OCI-LY7 (cell line): Measurements from ENCODE around the gene IFFO2. TPM values are rescaled to one million over a fixed set of nuclear protein-coding genes. Genes with fewer than 3 reads are reported as not detected.

Experiments used
- BruUV-seq: library from RNA; stranded (reverse); fragments of 400-500 nt; replicated peaks from 2 replicates; lab custom pipeline; 2021; lab: Mats Ljungman, UMichigan
- CTCF ChIA-PET: fragments of 300-600 bp; sonication (Branson Sonifier 250); formaldehyde crosslinking; loops from one replicate; lab custom pipeline; 2022; ENCODE audit warnings: antibody characterized with exemption; ENCODE audit not compliant: unreplicated experiment; lab: Charles Lee
- POLR2A ChIA-PET: fragments of 300-600 bp; sonication (Branson Sonifier 250); formaldehyde crosslinking; loops from one replicate; lab custom pipeline; 2022; ENCODE audit warnings: antibody characterized with exemption; lab: Charles Lee
- DNase-seq: peaks from one replicate; pipeline ENCODE4 v3.0.0-alpha.2; 2015; ENCODE audit warnings: low spot score
- H2AFZ ChIP-seq: fragments of 200-600 bp; sonication (generic), shearing (Covaris generic); 2 replicates; pipeline ENCODE4 v1.6.1; 2014; ENCODE audit warnings: mild to moderate bottlenecking, antibody characterized with exemption, low read length, moderate library complexity
- H3K27ac ChIP-seq: fragments of 200-600 bp; sonication (generic); 2 replicates; pipeline ENCODE4 v1.5.1; 2014; ENCODE audit warnings: mixed run types, low read depth, mild to moderate bottlenecking, moderate library complexity, low read length, inconsistent platforms; ENCODE audit not compliant: poor library complexity, severe bottlenecking
- H3K36me3 ChIP-seq: fragments of 200-600 bp; sonication (generic); 2 replicates; pipeline ENCODE4 v1.6.1; 2014; ENCODE audit warnings: mild to moderate bottlenecking, antibody characterized with exemption, low read length, moderate library complexity, mixed read lengths; ENCODE audit not compliant: insufficient read depth
- H3K4me1 ChIP-seq: fragments of 200-600 bp; sonication (generic); 2 replicates; pipeline ENCODE4 v1.5.1; 2014; ENCODE audit warnings: mild to moderate bottlenecking, low read length; ENCODE audit not compliant: insufficient read depth, poor library complexity, severe bottlenecking
- H3K4me2 ChIP-seq: fragments of 200-600 bp; sonication (generic); 2 replicates; pipeline ENCODE4 v1.6.1; 2014; ENCODE audit warnings: mild to moderate bottlenecking, low read length
- H3K4me3 ChIP-seq: fragments of 200-600 bp; sonication (generic); 2 replicates; pipeline ENCODE4 v1.5.1; 2014; ENCODE audit warnings: mild to moderate bottlenecking, low read depth, low read length; ENCODE audit not compliant: poor library complexity, severe bottlenecking
- H3K79me2 ChIP-seq: fragments of 200-600 bp; sonication (generic); 2 replicates; pipeline ENCODE4 v1.6.1; 2016; ENCODE audit warnings: low read depth, mild to moderate bottlenecking, low read length, moderate library complexity, mixed read lengths; ENCODE audit not compliant: insufficient read depth
- H3K9me2 ChIP-seq: fragments of 200-600 bp; sonication (generic); 2 replicates; pipeline ENCODE4 v1.6.1; 2016; ENCODE audit warnings: mild to moderate bottlenecking, low read length, mixed read lengths; ENCODE audit not compliant: insufficient read depth
- H3K9me3 ChIP-seq: fragments of 200-600 bp; sonication (generic); 2 replicates; pipeline ENCODE4 v1.6.1; 2014; ENCODE audit warnings: mild to moderate bottlenecking, mixed run types, low read length, mixed read lengths
- H4K20me1 ChIP-seq: fragments of 200-600 bp; sonication (generic); 2 replicates; pipeline ENCODE4 v1.6.1; 2014; ENCODE audit warnings: mild to moderate bottlenecking, antibody characterized with exemption, low read length, moderate library complexity, mixed read lengths; ENCODE audit not compliant: insufficient read depth
- EZH2phosphoT487 ChIP-seq: fragments of 200-600 bp; sonication (generic); IDR thresholded peaks from 2 replicates; pipeline ENCODE4 v1.6.1; 2018; ENCODE audit warnings: low read depth, borderline replicate concordance, mild to moderate bottlenecking, mixed run types, antibody characterized with exemption, low read length, moderate library complexity, mixed read lengths
- intact Hi-C: fragments of 100-400 bp; cut with micrococcal nuclease; formaldehyde crosslinking; loops from one replicate; pipeline ENCODE4 v1.10.0; 2022; ENCODE audit not compliant: unreplicated experiment
- total RNA-seq, 2 experiments: library from RNA; depleted of rRNA in 1 of 2; stranded (reverse); fragments of >200 nt in 1 of 2; shearing (Covaris generic) in 1 of 2; gene quantifications; 2 replicates each; pipeline ENCODE4 v1.2.3, GENCODE V29; 2014 to 2022
- TF ChIP-seq, protein P1 (sequence below): fragments of 200-600 bp; sonication (generic); conservative IDR thresholded peaks from 2 replicates; pipeline ENCODE4 v1.5.1; 2014; ENCODE audit warnings: mild to moderate bottlenecking, antibody characterized with exemption, low read length, moderate library complexity, mixed read lengths

IFFO2 gene
- total RNA-seq, 2 experiments from 2014 or later, result 0.06 to 0.44 TPM

DNA sequence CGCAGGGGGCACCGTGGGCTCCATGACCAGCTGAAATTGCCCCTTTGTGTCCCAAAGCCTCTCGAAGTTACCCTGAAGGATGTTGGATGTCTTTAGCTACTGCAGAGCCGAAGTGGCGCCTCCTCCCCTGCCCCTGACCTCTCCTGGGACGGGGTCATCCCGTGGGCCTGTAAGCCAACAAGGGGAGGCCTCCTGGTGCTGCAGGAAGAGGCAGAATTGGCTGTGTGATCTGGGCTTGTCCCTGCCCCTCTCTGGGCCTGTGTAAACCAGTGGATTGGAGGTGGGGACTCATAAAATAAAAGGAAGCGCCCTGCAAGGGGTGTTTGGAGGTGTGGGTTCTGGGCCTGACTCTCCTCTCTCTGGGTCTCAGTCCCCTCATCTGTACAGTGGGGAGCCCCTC is 94.9 kb downstream of the IFFO2 start:
- Histone ChIP-seq H3K9me3 (no peaks in the 10 kb centered on the region), H3K36me3 (no peaks in the 10 kb centered on the region), H3K27ac (no peak overlapping the region), H3K79me2 (no peaks in the 10 kb centered on the region), H3K4me2 (no peak overlapping the region), H3K4me1 (no peaks in the 10 kb centered on the region), H4K20me1 (no peaks in the 10 kb centered on the region), H3K4me3 (no peak overlapping the region), H3K9me2 (no peaks in the 10 kb centered on the region), H2AFZ (no peak overlapping the region)
- intact Hi-C loops, result no loop called here
- DNase-seq, result no peak
- no TSS peak for BruUV-seq
- POLR2A ChIA-PET, result no interaction called here
- CTCF ChIA-PET, result no interaction called here
- no peak for TF ChIP-seq EZH2phosphoT487
- TF ChIP-seq, protein P1, sequence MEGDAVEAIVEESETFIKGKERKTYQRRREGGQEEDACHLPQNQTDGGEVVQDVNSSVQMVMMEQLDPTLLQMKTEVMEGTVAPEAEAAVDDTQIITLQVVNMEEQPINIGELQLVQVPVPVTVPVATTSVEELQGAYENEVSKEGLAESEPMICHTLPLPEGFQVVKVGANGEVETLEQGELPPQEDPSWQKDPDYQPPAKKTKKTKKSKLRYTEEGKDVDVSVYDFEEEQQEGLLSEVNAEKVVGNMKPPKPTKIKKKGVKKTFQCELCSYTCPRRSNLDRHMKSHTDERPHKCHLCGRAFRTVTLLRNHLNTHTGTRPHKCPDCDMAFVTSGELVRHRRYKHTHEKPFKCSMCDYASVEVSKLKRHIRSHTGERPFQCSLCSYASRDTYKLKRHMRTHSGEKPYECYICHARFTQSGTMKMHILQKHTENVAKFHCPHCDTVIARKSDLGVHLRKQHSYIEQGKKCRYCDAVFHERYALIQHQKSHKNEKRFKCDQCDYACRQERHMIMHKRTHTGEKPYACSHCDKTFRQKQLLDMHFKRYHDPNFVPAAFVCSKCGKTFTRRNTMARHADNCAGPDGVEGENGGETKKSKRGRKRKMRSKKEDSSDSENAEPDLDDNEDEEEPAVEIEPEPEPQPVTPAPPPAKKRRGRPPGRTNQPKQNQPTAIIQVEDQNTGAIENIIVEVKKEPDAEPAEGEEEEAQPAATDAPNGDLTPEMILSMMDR, result no peak

DNA sequence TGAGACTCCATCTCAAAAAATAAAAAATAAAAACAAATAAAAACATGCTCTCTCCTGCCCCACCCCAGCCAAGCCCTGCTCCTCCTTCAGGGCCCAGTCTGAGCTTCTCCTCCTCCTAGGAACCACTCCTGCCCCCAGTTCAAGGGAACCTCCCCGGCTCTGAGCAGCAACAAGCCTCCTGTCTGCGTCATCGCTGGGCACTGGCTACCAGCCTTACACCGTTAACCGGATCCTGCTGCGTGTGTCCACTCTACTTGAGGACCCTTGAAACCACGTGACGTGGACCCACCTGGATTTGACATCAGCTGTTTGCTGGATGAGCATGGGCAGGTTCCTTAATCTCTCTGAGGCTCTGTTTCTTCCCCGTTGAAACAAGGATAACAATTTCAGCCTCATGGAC is 95.4 kb downstream of the IFFO2 start:
- TF ChIP-seq EZH2phosphoT487, result no peak
- TF ChIP-seq, protein P1, result no peak
- no peak overlapping the region for H3K4me2 ChIP-seq
- DNase-seq, result no peak
- intact Hi-C loops, result no loop called here
- H3K27ac ChIP-seq, result no peak overlapping the region
- ChIA-PET CTCF (no interaction called here), POLR2A (no interaction called here)
- no peaks in the 10 kb centered on the region for H3K79me2 ChIP-seq
- H3K36me3 ChIP-seq, result no peaks in the 10 kb centered on the region
- H2AFZ ChIP-seq, result no peak overlapping the region
- H3K4me3 ChIP-seq, result no peak overlapping the region
- H3K9me3 ChIP-seq, result no peaks in the 10 kb centered on the region
- H3K9me2 ChIP-seq, result no peaks in the 10 kb centered on the region
- no peaks in the 10 kb centered on the region for H4K20me1 ChIP-seq
- no TSS peak for BruUV-seq
- no peaks in the 10 kb centered on the region for H3K4me1 ChIP-seq

DNA sequence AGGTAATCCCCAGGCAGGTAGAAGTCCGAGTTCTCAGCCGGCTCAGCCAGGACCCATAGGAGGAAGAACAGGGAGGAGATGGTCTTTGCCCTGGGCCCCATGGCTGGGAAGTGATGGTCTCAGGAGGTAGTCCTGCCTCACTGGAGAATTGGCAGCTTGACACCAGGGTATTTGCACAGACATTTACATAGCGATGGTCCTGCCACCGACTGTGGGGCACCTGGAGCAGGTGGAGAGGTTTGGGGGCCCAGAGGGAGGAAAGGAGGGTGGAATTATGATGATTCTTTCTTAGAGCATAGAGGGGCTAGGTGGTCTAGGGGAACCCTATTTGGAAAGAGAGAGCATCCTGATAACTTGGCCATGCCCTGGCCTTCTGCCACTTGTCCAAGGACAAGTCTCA is 96.9 kb downstream of the IFFO2 start, which contains the start of gene TAS1R2:
Gene TAS1R2, minus strand, starts transcription at position 101 of the 400 bp plus-strand sequence. Its CDS starts 0 bp downstream, at position 101.
- BruUV-seq, result no TSS peak
- Histone ChIP-seq H3K4me3 (no peak within 1 kb of the TSS), H3K36me3 (no peaks in the 10 kb centered on the region), H3K27ac (no peak within 1 kb of the TSS), H3K79me2 (no peaks in the 10 kb centered on the region), H3K9me3 (no peaks in the 10 kb centered on the region), H3K4me2 (no peak within 1 kb of the TSS), H2AFZ (no peak within 1 kb of the TSS), H3K4me1 (no peaks in the 10 kb centered on the region), H4K20me1 (no peaks in the 10 kb centered on the region), H3K9me2 (no peaks in the 10 kb centered on the region)
- TF ChIP-seq, protein P1, result no peak
- TF ChIP-seq EZH2phosphoT487, result no peak
- CTCF ChIA-PET, result no interaction called here
- intact Hi-C loops, result no loop called here
- POLR2A ChIA-PET, result no interaction called here
- DNase-seq, result no peak
